Astrocyte (in vitro differentiated cells and primary cell): Measurements from ENCODE around the gene DNAH14. TPM values are rescaled to one million over a fixed set of nuclear protein-coding genes. Genes with fewer than 3 reads are reported as not detected.

Experiments used
- DNase-seq: peaks from one replicate; pipeline ENCODE4 v3.0.0-alpha.2; 2010; ENCODE audit warnings: low read depth
- FAIRE-seq: peaks from 2 replicates; lab custom pipeline; 2011; peaks lifted over from hg19 to GRCh38; lab: Jason Lieb, UNC
- H2AFZ ChIP-seq: 2 replicates; pipeline ENCODE4 v1.6.0; 2012; ENCODE audit warnings: low read depth, low read length, inconsistent platforms
- H3K27ac ChIP-seq: 2 replicates; pipeline ENCODE4 v1.5.1; 2011; ENCODE audit warnings: low read depth, low read length, inconsistent platforms
- H3K27me3 ChIP-seq: 2 replicates; pipeline ENCODE4 v1.6.0; 2011; ENCODE audit warnings: low read length, inconsistent platforms; ENCODE audit not compliant: insufficient read depth
- H3K36me3 ChIP-seq: 2 replicates; pipeline ENCODE4 v1.5.1; 2011; ENCODE audit warnings: low read length, inconsistent platforms; ENCODE audit not compliant: insufficient read depth
- H3K4me1 ChIP-seq: 2 replicates; pipeline ENCODE4 v1.5.1; 2011; ENCODE audit warnings: low read length, inconsistent platforms; ENCODE audit not compliant: insufficient read depth
- H3K4me2 ChIP-seq: 2 replicates; pipeline ENCODE4 v1.6.0; 2012; ENCODE audit warnings: low read length, inconsistent platforms
- H3K4me3 ChIP-seq: 2 replicates; pipeline ENCODE4 v1.5.1; 2011; ENCODE audit warnings: low read depth, mild to moderate bottlenecking, low read length, inconsistent platforms; ENCODE audit not compliant: insufficient read depth
- H3K79me2 ChIP-seq: 2 replicates; pipeline ENCODE4 v1.6.0; 2012; ENCODE audit warnings: mild to moderate bottlenecking, low read length, inconsistent platforms; ENCODE audit not compliant: insufficient read depth
- H3K9ac ChIP-seq: 2 replicates; pipeline ENCODE4 v1.6.0; 2012; ENCODE audit warnings: mild to moderate bottlenecking, low read length, inconsistent platforms
- H3K9me3 ChIP-seq: 2 replicates; pipeline ENCODE4 v1.5.1; 2012; ENCODE audit warnings: low read depth, mild to moderate bottlenecking, low read length, inconsistent platforms; ENCODE audit not compliant: insufficient read depth
- H4K20me1 ChIP-seq: 2 replicates; pipeline ENCODE4 v1.6.0; 2012; ENCODE audit warnings: low read length, inconsistent platforms; ENCODE audit not compliant: insufficient read depth
- H3K27ac Mint-ChIP-seq: one replicate; pipeline ENCODE4 v1.8.0; 2021; ENCODE audit warnings: mild to moderate bottlenecking, mixed read lengths; ENCODE audit not compliant: unreplicated experiment
- H3K27me3 Mint-ChIP-seq: one replicate; pipeline ENCODE4 v1.8.0; 2021; ENCODE audit warnings: low read depth, mixed read lengths; ENCODE audit not compliant: unreplicated experiment
- H3K36me3 Mint-ChIP-seq: one replicate; pipeline ENCODE4 v1.8.0; 2021; ENCODE audit warnings: low read depth, mixed read lengths; ENCODE audit not compliant: unreplicated experiment
- H3K4me1 Mint-ChIP-seq: one replicate; pipeline ENCODE4 v1.8.0; 2021; ENCODE audit warnings: low read depth, mixed read lengths; ENCODE audit not compliant: unreplicated experiment
- H3K4me3 Mint-ChIP-seq: one replicate; pipeline ENCODE4 v1.8.0; 2021; ENCODE audit warnings: mild to moderate bottlenecking, moderate library complexity, mixed read lengths; ENCODE audit not compliant: unreplicated experiment
- H3K9me3 Mint-ChIP-seq: one replicate; pipeline ENCODE4 v1.8.0; 2021; ENCODE audit warnings: mild to moderate bottlenecking, mixed read lengths; ENCODE audit not compliant: unreplicated experiment
- EZH2 ChIP-seq: IDR thresholded peaks from 2 replicates; pipeline ENCODE4 v1.6.1; 2012; ENCODE audit warnings: mild to moderate bottlenecking, low read length, inconsistent platforms; ENCODE audit not compliant: insufficient read depth
- total RNA-seq: library from RNA; stranded (reverse); gene quantifications from 2 replicates; pipeline ENCODE4 v1.2.1, GENCODE V29; 2021
- TF ChIP-seq, protein P1 (sequence below): IDR thresholded peaks from 2 replicates; pipeline ENCODE4 v1.5.1; 2011; ENCODE audit warnings: low read depth, mild to moderate bottlenecking, inconsistent platforms, low read length, moderate library complexity; ENCODE audit not compliant: insufficient read depth

DNAH14 gene
- total RNA-seq, 1 donor from 2014 or later: 21.2 TPM

DNA sequence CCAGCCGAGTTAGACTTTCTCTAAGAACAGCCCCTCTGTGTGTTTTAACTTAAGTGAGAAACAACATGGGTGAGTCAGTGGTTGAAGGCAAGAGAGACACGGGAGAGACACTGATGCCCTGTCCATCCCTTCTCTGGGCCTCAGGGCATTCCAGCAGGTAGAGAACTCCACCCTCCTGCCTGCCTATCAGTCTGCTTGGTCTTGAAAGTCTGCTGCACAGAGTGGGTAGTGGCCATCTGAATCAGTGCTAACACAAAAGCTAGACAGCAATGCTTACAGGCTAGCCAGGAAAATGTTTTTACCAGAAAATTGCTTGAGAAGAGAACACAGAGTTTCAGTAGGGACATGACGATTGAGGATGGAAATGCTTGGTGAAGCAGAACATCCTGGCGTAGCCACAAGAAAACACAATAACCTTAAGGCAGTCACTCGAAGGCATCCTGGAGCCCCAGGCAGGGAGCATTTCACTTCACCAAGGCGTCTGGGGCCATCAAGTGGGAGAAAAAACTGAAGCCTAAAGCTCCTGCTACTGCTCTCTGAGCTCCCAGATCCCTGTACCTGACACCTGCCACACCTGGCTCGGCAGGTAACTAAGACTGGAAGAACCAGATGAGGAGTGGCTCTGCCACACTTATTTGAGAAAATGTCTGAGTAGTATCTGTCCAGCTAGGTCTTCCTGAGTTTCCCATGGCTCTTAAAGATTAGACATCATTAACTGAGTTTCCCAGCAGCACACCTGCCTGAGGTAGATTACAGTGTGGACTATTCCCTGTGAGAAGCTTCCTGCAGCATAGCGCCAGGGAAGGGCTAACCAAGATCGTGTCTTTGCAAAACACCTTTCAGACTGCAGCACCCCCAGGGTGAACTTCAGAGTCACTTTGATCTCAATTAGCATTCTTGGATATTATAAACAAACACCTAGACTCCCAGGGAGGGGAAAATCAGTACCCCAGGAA lies 516.4 kb downstream of the DNAH14 start:
- Histone ChIP-seq H2AFZ (peak overlapping the region; percentile 38), H3K27me3 (peaks cover 20% of the 10 kb centered on the region), H3K79me2 (no peaks in the 10 kb centered on the region), H3K4me2 (peak overlapping the region; percentile 38), H3K9me3 (no peaks in the 10 kb centered on the region), H3K36me3 (no peaks in the 10 kb centered on the region), H3K4me3 (no peak overlapping the region), H3K27ac (no peak overlapping the region), H4K20me1 (no peaks in the 10 kb centered on the region), H3K9ac (no peak overlapping the region), H3K4me1 (peaks cover 31% of the 10 kb centered on the region)
- TF ChIP-seq, protein P1, sequence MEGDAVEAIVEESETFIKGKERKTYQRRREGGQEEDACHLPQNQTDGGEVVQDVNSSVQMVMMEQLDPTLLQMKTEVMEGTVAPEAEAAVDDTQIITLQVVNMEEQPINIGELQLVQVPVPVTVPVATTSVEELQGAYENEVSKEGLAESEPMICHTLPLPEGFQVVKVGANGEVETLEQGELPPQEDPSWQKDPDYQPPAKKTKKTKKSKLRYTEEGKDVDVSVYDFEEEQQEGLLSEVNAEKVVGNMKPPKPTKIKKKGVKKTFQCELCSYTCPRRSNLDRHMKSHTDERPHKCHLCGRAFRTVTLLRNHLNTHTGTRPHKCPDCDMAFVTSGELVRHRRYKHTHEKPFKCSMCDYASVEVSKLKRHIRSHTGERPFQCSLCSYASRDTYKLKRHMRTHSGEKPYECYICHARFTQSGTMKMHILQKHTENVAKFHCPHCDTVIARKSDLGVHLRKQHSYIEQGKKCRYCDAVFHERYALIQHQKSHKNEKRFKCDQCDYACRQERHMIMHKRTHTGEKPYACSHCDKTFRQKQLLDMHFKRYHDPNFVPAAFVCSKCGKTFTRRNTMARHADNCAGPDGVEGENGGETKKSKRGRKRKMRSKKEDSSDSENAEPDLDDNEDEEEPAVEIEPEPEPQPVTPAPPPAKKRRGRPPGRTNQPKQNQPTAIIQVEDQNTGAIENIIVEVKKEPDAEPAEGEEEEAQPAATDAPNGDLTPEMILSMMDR: no peak
- no peak for TF ChIP-seq EZH2
- H3K4me3 Mint-ChIP-seq: no peak overlapping the region
- FAIRE-seq (no peak), DNase-seq (no peak)
- no peaks in the 10 kb centered on the region for H3K36me3 Mint-ChIP-seq
- H3K9me3 Mint-ChIP-seq: peaks cover 4% of the 10 kb centered on the region
- H3K27me3 Mint-ChIP-seq: peaks cover 20% of the 10 kb centered on the region
- H3K4me1 Mint-ChIP-seq: peaks cover 2% of the 10 kb centered on the region
- no peak overlapping the region for H3K27ac Mint-ChIP-seq

DNA sequence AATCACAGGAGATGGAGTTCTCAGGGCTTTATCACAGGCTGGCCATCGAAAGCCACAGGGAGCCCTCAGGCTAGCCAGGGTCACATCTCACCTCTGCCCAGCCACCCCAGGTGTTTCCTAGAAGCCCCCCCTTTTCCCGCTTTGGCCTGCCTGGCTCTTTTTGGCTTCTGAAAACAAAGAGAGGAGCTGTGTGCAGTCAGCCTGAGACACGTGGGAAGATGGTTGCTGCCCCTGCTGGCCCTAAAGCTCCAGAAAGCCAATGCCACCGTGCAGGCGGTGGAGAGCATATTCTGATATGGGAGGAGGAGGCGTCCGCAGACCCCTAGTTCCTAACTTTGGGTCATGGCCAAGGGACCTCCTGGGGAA lies 517.1 kb downstream of the DNAH14 start:
- Histone ChIP-seq H3K4me2 (no peak overlapping the region), H3K4me3 (no peak overlapping the region), H3K27ac (no peak overlapping the region), H3K4me1 (peaks cover 31% of the 10 kb centered on the region), H3K9ac (no peak overlapping the region), H4K20me1 (no peaks in the 10 kb centered on the region), H3K36me3 (no peaks in the 10 kb centered on the region), H3K27me3 (peaks cover 20% of the 10 kb centered on the region), H2AFZ (no peak overlapping the region), H3K79me2 (no peaks in the 10 kb centered on the region), H3K9me3 (no peaks in the 10 kb centered on the region)
- Mint-ChIP-seq H3K4me3 (no peak overlapping the region), H3K9me3 (peaks cover 4% of the 10 kb centered on the region), H3K36me3 (no peaks in the 10 kb centered on the region), H3K4me1 (peaks cover 2% of the 10 kb centered on the region), H3K27ac (no peak overlapping the region), H3K27me3 (peaks cover 20% of the 10 kb centered on the region)
- DNase-seq (no peak), FAIRE-seq (no peak)
- no peak for TF ChIP-seq EZH2
- TF ChIP-seq, protein P1: no peak
